ENCODE data around the gene UNKL.
"Not testable (repeated sequence)": the region's sequence is repeated elsewhere in the genome, so short reads cannot be mapped to it uniquely, and the experiment has no call there.

UNKL gene

GRCh38 chr16:1335211-1335971, 79.1 kb downstream of the UNKL start:
- no peak for DNase-seq

DNA sequence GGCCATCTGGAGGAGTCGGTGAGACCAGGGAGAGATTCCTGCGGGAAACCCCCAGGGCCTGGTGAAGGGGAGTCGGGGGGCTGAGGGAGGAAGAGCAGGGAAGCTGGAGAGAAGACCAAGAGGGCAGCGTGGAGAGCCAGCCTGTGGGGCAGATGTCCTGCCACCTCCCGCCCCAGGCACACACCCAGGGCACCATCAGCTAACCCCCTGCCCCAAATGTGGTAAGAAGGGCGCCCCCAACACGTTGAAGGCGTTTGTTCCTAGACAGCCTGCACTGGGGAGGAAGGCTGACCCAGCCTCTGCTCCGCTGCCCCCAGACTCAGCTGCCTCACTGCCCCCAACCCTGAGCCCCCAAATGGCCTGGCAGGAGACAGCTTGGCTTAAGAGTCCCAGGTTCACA, 79.8 kb downstream of the UNKL start:
- DNase-seq, result no peak

DNA sequence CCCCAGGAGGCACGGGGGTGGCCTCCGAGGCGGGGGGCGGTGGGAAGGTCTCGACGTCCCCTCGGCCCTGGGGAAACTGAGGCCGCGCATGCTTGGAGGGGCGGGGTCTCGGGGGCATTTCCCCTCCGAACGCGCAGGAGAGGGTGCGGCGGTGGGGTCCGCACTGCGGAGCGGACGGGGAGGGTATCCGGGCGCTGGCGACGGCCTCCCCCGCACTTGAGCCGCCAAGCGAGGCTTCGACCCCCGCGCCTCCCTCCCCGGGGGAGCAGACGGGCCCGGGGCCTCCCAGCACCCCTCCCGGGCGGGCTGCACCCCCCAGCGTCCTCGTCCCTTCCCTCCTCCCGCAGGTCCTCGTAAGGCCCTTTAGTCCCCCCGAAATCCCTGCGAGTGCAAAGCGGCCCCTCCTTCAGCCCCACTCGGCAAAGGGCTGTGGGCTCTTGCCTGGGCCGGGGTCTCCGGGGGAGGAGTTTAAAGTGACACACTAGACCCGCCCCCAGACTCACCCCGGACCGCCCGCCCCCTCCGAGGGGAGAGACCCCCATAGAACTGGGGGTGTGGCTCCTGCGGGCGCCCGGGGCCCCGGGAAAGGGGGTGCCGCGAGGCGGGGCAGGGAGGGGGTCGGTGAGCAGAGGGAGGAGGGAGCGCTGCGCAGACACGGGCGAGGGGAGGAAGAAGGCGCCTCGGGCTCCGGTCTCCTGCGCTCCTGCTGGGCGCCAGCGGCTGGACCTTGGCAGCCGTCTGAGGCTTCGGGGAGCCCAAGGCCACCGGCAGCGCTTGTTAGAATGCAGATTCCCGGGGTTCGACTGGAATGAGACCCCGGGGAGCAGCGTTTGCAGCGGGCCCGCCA, 80.4 kb downstream of the UNKL start:
- DNase-seq, result no peak

DNA sequence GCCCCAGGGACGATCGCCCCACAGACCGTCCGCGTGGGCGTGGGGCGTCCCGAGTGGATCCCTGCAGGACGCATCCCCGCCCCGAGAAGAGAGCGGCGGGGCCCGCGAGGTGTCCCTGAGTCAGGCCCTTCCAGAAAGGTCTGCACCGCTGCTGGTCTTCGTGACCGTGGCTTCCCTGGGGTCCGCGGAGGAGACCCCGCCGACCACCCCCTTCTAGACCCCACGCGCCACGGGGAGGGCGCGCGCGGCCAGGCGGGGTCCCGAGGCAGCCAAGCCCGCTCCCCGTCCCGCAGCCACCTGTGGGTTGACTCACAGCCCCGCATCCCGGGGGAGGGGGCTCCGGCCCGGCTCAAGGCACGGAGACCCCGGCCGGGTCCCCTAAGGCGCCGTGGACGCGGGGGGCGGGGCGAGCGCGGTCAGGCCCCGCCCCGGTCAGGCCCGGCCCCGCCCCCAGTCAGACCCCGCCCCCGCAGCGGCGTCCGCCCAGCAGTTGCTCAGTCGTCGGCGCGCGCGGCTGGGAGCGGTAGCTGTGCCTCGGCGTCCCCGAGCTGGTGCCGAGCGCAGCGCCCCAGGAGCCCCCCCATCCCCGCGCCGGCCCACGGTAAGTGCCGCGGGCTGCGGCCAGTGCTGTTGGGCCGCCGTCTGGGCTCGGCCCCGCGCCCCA, 81.2 kb downstream of the UNKL start, which contains the start of gene BAIAP3:
TSS of gene BAIAP3 (plus strand) at position 497 of the 664 bp plus-strand sequence. CDS start 4,905 bp downstream, outside the sequence.
- DNase-seq, result no peak

DNA sequence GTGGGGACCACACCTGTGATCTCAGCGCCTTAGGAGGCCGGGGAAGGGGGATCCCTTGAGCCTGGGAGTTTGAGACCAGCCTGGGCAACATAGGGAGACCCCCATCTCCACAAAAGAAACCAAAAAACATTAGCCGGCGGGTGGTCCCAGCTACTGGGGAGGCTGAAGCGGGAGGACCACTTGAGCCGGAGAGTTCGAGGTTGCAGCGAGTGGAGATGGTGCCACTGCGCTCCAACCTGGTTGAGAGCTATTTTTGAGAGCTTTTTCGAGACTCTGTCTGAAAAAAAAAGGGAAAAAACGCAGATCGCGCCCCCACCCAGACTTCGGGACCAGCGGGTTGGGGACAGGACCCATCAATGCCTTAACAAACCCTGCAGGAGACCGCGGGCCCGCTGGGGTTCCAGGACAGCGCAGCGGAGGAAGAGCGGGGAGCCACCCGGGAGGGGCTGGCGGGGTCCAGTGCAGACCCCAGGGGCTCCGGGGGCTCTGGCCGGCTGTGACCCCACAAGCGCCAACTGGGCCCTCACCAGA, 81.8 kb downstream of the UNKL start:
- no peak for DNase-seq

- DNase-seq, result peak; percentile 13
These were observed 82.5 kb downstream of the UNKL start for GRCh38 chr16:1331712-1332617.

GRCh38 chr16:1330931-1331711, 83.4 kb downstream of the UNKL start:
- no peak for DNase-seq

DNA sequence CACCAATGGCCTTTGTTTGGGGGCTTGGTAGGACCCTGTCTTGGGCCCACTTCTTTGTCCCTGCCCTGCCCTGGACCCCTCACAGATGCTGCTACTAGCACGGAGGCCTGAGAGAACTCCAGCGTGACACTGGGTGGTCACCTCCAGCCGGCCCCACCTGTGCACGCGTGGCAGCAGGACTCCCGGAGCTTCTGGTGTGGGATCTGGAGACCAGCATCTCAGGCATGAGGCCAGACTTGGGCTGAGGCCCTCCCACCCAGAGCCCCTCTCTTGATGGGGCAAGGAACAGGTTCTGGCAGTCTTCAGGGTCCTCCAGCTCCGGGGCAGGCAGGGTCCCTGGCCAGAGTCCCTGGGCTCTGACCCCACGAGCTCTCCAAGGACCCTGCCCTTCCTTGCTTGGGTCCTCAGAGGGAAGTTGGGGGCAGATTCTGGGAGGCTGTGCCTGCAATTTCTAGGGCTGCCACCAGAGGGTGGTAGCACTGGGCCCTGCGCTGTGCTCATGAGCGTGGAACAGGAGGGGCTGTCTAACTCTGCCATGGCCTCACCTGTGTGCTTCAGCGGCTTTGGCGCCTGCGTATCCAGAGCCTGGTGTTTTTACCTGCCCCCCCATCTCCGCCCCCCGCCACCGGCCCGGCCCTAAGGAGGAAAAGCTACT, 84.1 kb downstream of the UNKL start:
- no peak for DNase-seq

DNA sequence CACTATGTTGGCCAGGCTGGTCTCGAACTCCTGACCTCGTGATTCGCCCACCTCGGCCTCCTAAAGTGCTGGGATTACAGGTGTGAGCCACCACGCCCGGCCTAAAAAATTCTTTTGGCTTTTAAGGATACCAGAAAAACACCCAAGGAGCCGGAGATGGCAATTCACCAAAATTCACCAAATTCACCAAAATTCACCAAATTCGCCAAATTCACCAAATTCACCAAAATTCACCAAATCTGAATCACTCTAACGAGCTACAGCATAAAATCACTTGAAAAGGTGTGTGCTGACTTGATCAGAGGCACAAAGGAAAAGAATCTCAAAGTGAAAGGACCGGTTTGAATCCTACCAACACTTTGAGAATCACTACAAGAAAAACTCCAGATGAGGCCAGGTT, 85.5 kb downstream of the UNKL start:
- DNase-seq, result not testable (repeated sequence)

DNA sequence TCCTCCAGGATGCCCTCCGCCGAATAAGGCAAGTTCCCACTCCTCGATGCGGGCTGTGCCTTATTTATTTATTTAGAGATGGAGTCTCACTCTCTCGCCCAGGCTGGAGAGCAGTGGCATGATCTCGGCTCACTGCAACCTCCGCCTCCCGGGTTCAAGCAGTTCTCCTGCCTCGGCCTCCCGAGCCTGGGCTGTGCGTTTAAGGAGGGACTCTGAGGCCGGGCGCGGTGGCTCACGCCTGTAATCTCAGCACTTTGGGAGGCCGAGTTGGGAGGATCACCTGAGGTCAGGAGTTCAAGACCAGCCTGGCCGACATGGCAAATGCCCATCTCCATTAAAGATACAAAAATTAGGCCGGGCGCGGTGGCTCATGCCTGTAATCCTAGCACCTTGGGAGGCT, 86.4 kb downstream of the UNKL start:
- DNase-seq, result not testable (repeated sequence)

DNA sequence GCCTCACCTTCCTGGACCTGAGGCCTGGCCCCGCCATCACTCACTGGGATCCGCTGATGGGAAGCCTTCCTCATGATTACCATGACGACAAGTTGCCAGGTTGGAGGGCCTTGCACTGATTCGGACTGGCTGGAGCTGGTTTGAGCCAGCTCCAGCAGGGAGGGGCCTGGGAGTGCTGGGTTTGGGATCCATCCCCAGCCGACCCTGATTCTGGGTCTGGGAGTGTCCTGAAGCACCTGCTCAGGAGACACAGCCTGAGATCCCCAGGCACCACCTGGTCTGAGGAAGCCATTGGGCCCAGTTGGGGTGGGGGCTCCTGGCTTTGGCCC, 86.9 kb downstream of the UNKL start:
- DNase-seq, result no peak

DNA sequence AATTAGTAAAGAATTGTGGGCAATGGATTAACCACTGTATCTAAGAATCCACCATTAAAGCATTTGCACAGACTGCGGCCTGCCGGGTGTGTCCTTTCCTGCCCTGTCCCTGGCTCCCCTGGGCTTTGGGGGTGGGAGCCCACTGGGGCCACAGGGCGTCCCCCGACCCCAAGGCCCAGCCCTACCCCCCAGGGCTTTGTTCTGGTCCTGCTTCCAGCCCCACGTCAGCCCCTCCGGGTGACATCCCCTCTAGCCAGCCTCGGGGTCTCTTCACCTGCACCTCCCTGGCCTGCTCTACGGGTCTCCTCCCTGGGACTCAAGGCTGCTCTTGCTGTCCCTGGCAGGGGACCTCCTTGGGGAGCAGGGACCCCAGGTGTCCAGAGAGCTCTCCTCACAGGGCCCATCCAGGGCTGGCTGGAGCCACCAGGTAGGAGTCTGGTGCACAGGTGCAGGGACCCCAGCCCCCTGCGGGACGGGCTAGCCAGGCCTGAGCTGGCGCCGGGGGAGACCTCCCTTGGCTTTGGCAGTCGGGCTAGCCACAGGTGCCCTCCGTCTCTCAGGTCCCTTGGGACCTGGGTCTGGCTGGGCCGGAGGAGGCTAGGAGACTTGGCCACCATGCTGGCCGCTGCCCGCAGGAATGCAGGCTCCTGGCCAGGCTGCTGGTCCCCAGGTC, 87.4 kb downstream of the UNKL start:
- DNase-seq, result no peak

GRCh38 chr16:1326391-1326790, 88.1 kb downstream of the UNKL start:
- no peak for DNase-seq

- no peak for DNase-seq
These were observed 88.7 kb downstream of the UNKL start for GRCh38 chr16:1325673-1326371.

GRCh38 chr16:1325261-1325660, 89.2 kb downstream of the UNKL start:
- DNase-seq, result no peak

DNA sequence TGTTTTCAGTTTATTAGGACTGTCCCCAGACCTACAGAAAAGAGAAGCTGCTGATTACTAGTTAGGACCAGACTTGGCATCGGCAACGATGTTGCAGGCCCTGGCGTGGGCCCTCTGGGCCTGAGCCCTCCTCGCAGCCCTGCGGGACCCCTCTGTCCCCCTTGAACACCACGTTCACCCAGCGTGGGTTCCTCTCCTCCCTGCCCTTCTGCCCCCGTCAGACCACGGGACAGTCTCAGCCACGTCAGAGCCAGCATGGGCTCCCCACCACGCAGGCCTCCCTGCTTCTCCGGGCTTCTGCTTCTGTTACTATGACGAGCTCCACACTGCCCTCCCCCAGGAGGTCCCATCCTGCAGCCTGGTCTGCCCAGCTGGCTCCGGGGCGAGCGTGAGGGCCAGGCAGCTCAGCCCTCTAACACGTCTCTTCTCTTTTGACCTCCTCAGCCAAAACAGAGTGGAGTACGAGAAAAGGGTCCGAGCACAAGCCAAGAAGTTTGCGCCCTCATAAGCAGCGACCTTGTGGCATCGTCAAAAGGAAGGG, 90.1 kb downstream of the UNKL start:
- DNase-seq, result no peak

- no peak for DNase-seq
These were observed 90.9 kb downstream of the UNKL start for GRCh38 chr16:1323296-1324239.

- no peak for DNase-seq
These were observed 92.1 kb downstream of the UNKL start for GRCh38 chr16:1322407-1322806.

Measured in NCI-H1417 treated with DMSO at 0.1 percent for 48 hours (cell line).